ENCODE data around the gene IL34.
A peak's percentile ranks its signal among the peaks of the same experiment; 100 is the strongest.
"Not testable (repeated sequence)": the region's sequence is repeated elsewhere in the genome, so short reads cannot be mapped to it uniquely, and the experiment has no call there.

IL34 gene

DNA sequence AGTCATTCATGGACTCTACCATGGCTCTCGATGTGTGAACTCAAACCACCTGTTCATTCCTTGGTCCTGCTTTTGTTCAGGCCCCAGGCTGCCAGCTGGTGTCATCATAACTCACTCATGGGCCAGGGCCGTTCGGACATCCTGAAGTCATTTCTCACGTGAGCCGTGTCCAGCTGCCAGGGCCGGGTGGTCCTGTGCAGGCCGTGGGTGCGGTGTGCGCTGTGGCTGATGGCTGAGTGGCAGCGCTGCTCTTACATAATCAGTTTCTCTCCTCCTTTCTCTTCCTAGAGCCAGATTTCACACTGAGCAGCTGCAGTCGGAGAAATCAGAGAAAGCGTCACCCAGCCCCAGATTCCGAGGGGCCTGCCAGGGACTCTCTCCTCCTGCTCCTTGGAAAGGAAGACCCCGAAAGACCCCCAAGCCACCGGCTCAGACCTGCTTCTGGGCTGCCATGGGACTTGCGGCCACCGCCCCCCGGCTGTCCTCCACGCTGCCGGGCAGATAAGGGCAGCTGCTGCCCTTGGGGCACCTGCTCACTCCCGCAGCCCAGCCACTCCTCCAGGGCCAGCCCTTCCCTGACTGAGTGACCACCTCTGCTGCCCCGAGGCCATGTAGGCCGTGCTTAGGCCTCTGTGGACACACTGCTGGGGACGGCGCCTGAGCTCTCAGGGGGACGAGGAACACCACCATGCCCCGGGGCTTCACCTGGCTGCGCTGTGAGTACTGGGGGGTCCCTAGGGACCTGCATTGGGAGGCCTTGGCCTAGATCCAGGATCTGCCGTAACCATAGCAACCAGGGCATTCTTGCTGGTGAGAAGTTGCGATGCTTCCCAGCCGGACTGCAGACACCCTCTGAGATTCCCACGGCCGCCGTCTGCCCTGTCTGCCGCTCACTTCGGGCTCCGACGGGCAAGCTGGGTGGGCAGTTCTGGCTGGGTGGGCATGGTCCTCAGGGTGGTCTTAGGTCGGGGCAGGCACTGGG is at the start of gene IL34:
IL34 (plus strand) TSS at position 300 of the 982 bp plus-strand sequence; CDS start at position 689, 389 bp downstream.
- DNase-seq (ENCODE audit: low read depth) = no peak

- no peak for DNase-seq (ENCODE audit: low read depth)
Measured at GRCh38 chr16:70597135-70597835, 49.1 kb upstream of the IL34 start.

DNA sequence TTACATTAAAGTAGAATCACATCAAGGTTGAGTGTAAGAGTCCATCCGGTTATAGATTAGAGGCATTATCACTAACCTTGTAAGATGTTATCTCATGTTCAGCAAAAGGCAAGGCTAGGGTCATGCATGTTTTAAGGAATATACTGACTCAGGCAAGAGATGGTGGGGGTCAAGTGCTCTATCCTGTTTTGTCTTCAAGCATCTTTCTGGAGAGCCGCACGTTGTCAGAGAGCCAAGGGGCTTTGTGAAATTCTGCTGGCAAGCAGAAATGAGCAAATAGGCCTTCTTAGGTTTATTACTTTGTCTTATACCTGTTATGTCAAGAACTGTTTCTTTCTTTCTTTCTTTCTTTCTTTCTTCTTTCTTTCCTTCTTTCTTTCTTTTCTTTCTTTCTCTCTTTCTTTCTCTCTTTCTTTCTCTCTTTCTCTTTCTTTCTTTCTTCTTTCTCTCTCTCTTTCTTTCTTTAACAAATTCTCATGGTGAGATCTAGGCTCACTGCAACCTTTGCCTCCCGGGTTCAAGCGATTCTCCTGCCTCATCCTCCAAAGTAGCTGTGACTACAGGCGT is 47.3 kb upstream of the IL34 start:
- DNase-seq (ENCODE audit: low read depth) = no peak

- no peak for DNase-seq (ENCODE audit: low read depth)
Measured at GRCh38 chr16:70600730-70601129, 45.6 kb upstream of the IL34 start.

DNA sequence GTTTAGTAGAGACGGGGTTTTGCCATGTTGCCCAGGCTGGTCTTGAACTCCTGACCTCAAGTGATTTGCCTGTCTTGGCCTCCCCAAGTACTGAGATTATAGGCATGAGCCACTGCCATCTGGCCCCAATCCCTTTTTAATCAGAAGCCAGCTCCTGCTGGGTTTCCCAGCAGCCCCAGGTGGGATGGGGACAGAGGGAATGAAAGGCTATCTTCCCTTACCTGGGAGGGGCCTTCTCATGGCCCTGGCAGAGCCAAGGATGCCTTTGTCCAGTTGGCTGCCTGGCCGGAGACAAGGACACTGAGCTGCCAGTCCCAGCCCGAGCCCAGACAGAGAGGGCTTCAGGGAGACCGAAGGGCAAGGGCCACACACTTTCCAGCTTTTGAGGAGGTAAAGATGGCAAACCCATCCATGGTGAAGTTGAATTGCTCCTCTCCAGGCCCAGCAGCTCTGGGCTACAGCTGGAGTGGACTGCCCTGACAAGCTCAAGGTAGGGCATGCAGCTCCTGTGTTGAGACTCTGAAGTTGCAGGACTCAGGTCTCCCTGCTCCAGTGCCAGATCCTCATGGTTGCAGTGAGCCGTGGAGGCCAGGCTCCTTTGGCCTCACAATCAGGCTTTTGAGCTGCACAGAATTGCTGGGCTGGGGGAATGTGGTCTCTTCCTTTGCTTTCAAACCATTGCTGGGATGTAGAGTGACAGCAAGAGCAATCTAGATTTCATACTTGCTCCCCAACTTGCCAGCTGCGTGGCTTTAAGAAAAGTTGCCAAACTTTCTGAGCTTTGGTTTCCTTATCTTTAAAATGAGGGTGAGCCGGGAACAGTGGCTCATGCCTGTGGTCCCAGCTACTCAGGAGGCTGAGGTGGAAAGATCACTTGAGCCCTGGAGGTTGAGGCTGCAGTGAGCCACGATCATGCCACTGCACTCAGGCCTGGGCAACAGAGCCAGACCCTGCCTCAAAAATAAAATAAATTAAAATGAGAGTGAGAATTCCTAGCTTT is 44.5 kb upstream of the IL34 start:
- peak; percentile 79 for DNase-seq (ENCODE audit: low read depth)

GRCh38 chr16:70602831-70603230 is 43.5 kb upstream of the IL34 start:
- DNase-seq (ENCODE audit: low read depth) = no peak

DNA sequence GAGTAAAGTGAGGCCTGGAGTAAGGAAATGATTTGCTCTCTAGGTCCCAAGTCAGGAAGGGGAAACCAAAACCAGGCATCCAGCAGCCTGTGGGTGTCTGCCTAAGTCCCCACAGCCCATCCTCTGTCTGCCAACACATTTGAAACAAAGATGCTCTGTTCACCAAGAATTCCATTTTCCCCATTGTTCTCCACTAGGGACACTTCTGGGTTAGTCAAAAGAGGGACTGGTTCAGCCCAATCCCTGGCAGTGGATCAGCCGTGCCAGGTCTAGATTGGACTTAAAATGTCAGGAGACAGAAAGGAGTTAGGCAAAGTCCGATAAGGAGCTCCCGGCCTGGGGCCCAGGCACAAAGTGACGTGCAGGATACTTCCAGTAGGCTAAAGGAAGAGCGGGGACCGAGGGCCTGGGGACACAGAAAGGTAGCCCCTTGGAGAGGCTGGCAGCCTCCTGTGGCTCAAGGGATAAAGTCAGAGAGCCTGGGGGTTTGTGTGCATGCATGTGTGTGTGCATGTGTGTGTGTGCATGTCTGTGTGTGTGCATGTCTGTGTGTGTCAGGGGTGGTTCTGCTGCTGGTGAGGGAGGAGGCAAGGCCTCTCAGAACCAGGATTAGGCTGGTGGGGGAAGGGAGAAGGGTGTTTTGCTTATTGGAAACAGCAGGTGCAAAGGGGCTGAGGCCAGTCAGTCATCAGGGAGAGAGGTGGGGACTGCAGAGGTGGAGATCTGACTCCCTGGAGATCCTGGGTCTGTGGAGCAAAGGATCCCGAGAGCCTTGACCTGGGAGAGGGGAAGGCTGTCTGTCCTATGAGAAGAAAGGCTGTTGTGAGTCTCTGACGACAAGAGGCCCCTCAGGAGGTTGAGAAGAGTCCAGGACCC is 41.7 kb upstream of the IL34 start:
- no peak for DNase-seq (ENCODE audit: low read depth)

DNA sequence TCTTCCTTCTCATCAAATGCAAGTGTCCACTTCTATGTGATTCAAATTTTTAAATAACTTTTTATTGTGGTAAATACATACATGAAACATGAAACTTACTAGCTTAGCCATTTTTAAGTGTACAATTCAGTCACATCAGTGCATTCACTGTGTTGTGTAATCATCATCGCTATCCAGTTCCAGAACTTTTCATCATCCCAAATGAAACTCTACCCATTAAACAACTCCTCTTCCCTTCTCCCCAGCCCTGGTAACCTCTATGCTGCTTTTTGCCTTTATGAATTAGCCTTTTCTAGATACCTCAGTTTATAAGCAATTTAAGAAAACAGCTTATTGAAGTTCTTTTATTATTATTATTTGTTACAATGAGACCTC is 41.1 kb upstream of the IL34 start:
- DNase-seq (ENCODE audit: low read depth) = no peak

- no peak for DNase-seq (ENCODE audit: low read depth)
Measured at GRCh38 chr16:70608521-70608920, 37.8 kb upstream of the IL34 start.

DNA sequence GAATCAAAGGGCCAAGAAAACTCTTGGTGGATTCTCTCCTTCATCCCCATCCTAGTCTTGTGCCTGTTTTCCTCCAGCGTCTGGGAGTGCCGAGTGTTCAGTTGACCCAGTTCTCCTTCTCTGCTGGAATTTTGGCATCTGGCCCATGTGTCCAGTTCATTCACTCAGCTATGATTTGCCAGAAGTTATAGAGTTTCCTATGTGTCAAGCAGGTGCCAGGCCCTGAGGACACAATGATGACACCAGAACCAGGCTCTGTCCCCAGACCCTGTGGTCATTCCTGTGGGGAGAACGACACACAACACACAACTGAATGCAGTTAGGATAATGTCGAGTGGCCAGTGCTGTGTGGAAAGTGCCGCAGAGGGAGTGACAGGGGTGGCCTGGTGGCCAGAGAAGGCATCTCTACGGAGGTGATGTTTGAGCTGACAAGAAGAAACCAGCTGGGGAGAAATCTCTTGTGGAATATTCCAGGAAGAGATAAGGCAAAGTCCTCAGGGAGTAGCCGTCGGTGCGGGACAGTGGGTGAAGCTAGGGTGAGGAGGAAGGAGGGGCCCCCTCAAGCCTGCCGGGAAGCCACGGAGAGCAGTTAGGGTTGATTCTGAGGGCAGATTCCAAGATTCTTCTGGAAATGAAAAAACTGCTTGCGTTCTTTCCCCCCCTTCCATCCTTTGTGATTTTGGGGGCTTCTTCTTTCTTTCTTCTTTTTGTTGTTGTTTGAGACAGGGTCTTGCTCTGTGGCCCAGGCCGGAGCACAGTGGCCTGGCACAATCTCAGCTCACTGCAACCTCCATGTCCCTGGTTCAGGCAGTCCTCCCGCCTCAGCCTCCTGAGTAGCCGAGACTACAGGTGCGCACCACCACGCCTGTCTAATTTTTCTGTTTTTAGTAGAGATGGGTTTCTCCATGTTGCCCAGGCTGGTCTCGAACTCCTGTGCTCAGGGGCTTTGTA is 35.8 kb upstream of the IL34 start:
- DNase-seq (ENCODE audit: low read depth) = peak; percentile 49

DNA sequence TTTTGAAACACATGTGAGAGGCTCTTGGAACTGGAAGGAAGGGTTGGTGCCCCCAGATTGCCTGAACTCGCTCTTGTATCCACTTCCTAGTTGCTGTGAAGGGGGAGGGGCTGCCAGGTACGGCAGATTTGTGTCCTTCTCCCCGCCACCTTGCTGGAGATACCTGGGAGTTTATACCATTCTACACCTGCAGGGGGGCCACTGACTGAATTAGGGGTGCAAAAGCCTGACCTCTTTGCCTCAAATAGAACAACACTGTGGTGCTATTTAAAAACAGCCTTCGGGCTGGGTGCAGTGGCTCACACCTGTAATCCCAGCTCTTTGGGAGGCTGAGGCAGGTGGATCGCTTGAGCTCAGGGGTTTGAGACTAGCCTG is 35.1 kb upstream of the IL34 start:
- DNase-seq (ENCODE audit: low read depth) = no peak

DNA sequence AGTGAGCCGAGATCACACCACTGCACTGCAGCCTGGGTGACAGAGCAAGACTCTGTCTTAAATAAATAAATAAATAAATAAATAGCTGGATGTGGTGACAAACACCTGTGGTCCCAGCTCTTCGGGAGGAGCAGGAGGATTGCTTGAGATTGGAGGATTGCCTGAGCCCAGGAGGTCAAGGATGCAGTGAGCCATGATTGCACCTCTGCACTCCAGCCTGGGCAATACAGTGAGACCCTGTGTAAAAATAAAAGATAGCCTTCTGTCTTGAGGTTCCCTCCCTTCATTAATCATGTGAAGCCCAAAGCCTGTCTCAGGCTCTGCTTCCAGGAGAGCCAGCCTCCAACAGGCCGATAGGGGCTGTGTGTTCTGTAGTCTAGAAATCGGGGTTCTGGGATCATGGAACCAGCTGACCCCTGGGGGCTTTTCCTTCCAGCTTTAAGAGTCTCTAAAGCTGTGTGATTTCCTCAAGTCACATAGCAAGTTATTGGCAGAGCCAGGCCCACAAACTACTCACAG is 34.5 kb upstream of the IL34 start:
- no peak for DNase-seq (ENCODE audit: low read depth)

- peak; percentile 25 for DNase-seq (ENCODE audit: low read depth)
Measured at GRCh38 chr16:70612931-70613330, 33.4 kb upstream of the IL34 start.

GRCh38 chr16:70614208-70614951 is 32.0 kb upstream of the IL34 start:
- peak; percentile 61 for DNase-seq (ENCODE audit: low read depth)

DNA sequence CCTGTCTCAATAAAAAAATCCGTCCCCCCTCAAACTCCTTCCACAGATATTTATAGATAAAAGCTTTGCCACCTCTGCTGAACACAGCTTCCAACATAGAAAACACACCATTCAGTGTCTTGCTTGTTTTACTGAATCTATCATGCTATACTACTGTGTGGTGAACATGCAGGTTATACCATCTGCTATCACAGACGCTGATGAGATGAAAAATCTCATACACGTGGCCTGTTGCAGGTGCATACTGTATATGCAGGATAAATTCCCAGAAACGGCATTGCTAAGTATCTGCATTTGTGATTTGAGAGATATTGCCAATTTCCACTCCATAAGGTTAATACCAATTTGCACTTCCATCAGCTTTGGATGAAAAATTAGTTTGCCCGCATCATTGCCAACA is 30.4 kb upstream of the IL34 start:
- no peak for DNase-seq (ENCODE audit: low read depth)

GRCh38 chr16:70621864-70622263 is 24.5 kb upstream of the IL34 start:
- DNase-seq (ENCODE audit: low read depth) = not testable (repeated sequence)

DNA sequence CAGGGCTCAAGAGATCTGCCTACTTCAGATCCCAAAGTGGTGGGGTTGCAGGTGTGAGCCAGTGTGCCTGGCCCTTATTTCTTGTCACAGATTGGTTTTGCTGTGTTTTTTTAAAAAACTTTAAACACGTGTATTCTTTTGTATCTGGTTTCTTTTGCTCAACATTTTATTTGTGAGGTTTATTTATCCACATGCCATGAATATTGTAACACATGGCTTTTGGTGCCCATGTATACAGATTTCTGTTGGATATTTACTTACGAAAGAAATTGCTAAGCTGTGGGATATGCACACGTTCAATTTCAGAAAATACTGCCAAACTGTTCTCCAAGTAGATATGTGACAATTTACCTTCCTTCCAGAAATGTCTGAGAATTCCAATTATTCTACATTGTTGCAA is 18.7 kb upstream of the IL34 start:
- no peak for DNase-seq (ENCODE audit: low read depth)

- DNase-seq (ENCODE audit: low read depth) = no peak
Measured at GRCh38 chr16:70630960-70631745, 15.2 kb upstream of the IL34 start.

Measured in amniotic epithelial cell (primary cell).